Activated naive CD8-positive, alpha-beta T cell (primary cell): ENCODE measurements around the gene ELP2.

ENCODE experiments used
- H3K27ac Mint-ChIP-seq: one replicate; pipeline ENCODE4 v1.8.0; 2021; ENCODE audit warnings: mixed read lengths
- H3K27me3 Mint-ChIP-seq: one replicate; pipeline ENCODE4 v1.8.0; 2021; ENCODE audit warnings: mixed read lengths
- H3K36me3 Mint-ChIP-seq: one replicate; pipeline ENCODE4 v1.8.0; 2021; ENCODE audit warnings: mixed read lengths
- H3K4me1 Mint-ChIP-seq: one replicate; pipeline ENCODE4 v1.8.0; 2021; ENCODE audit warnings: low read depth, mixed read lengths
- H3K4me3 Mint-ChIP-seq: one replicate; pipeline ENCODE4 v1.8.0; 2021; ENCODE audit warnings: mild to moderate bottlenecking, mixed read lengths
- H3K9me3 Mint-ChIP-seq: one replicate; pipeline ENCODE4 v1.8.0; 2021; ENCODE audit warnings: low read depth, mixed read lengths

ELP2 gene

GRCh38 chr18:36132756-36133155, 3.1 kb downstream of the ELP2 start:
- peak overlapping the region; percentile 97 for H3K4me3 Mint-ChIP-seq
- peaks cover 54% of the 10 kb centered on the region for H3K4me1 Mint-ChIP-seq
- H3K27ac Mint-ChIP-seq, result peak overlapping the region; percentile 80
- no peaks in the 10 kb centered on the region for H3K36me3 Mint-ChIP-seq
- no peaks in the 10 kb centered on the region for H3K9me3 Mint-ChIP-seq
- no peaks in the 10 kb centered on the region for H3K27me3 Mint-ChIP-seq

- H3K27me3 Mint-ChIP-seq, result no peaks in the 10 kb centered on the region
- H3K4me3 Mint-ChIP-seq, result no peak overlapping the region
- H3K4me1 Mint-ChIP-seq, result peaks cover 46% of the 10 kb centered on the region
- peak overlapping the region; percentile 8 for H3K27ac Mint-ChIP-seq
- no peaks in the 10 kb centered on the region for H3K9me3 Mint-ChIP-seq
- H3K36me3 Mint-ChIP-seq, result peaks cover 5% of the 10 kb centered on the region
These were observed 5.6 kb downstream of the ELP2 start for GRCh38 chr18:36135264-36135663.

DNA sequence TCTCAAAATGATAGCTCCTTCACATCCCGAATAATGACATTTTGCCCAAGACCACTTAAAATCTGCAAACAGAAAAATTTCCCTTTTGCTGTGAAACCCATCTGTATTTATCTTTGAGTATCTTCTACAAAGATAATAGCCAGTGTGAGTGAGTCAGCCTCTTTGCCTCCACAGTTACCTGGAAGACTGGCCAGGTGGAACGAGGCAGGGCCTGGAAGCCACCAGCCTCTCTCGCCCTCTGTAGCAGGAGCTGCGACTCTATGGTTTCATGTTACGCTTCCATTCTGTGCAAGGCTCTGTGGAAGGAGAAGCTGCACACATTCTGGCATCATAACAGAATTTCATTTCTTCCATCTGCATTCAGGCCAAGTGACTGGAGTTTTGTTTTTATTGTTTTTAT, 9.5 kb downstream of the ELP2 start:
- Mint-ChIP-seq H3K36me3 (peaks cover 11% of the 10 kb centered on the region), H3K4me1 (peaks cover 20% of the 10 kb centered on the region), H3K4me3 (no peak overlapping the region), H3K27me3 (no peaks in the 10 kb centered on the region), H3K27ac (no peak overlapping the region), H3K9me3 (no peaks in the 10 kb centered on the region)

DNA sequence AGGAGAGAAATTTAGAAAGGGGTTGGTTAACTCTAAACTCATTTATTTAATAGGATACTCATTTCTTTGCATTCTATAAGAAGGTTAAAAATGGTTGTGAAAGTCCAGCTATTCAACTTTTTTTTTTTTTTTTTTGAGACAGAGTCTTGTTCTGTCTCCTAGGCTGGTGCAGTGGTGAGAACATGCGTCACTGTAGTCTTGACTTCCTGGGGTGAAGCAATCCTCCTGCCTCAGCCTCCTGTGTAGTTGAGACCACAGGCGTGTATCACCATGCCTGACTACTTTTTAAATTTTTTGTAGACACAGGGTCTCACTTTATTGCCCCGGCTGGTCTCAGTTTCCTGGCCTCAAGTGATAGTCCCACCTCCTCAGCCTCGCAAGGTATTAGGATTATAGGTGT, 11.9 kb downstream of the ELP2 start:
- Mint-ChIP-seq H3K4me3 (no peak overlapping the region), H3K27ac (no peak overlapping the region), H3K9me3 (no peaks in the 10 kb centered on the region), H3K27me3 (no peaks in the 10 kb centered on the region), H3K4me1 (peaks cover 9% of the 10 kb centered on the region), H3K36me3 (peaks cover 11% of the 10 kb centered on the region)

GRCh38 chr18:36142751-36143150, 13.1 kb downstream of the ELP2 start:
- H3K36me3 Mint-ChIP-seq, result peaks cover 11% of the 10 kb centered on the region
- no peak overlapping the region for H3K27ac Mint-ChIP-seq
- peaks cover 10% of the 10 kb centered on the region for H3K4me1 Mint-ChIP-seq
- no peaks in the 10 kb centered on the region for H3K9me3 Mint-ChIP-seq
- H3K4me3 Mint-ChIP-seq, result no peak overlapping the region
- no peaks in the 10 kb centered on the region for H3K27me3 Mint-ChIP-seq

GRCh38 chr18:36143391-36143790, 13.7 kb downstream of the ELP2 start:
- no peaks in the 10 kb centered on the region for H3K27me3 Mint-ChIP-seq
- no peak overlapping the region for H3K4me3 Mint-ChIP-seq
- H3K36me3 Mint-ChIP-seq, result peaks cover 11% of the 10 kb centered on the region
- no peaks in the 10 kb centered on the region for H3K9me3 Mint-ChIP-seq
- peaks cover 10% of the 10 kb centered on the region for H3K4me1 Mint-ChIP-seq
- no peak overlapping the region for H3K27ac Mint-ChIP-seq

GRCh38 chr18:36149514-36150289, 20.0 kb downstream of the ELP2 start:
- peak overlapping the region; percentile 11 for H3K27ac Mint-ChIP-seq
- no peak overlapping the region for H3K4me3 Mint-ChIP-seq
- H3K9me3 Mint-ChIP-seq, result no peaks in the 10 kb centered on the region
- H3K4me1 Mint-ChIP-seq, result peaks cover 5% of the 10 kb centered on the region
- peaks cover 10% of the 10 kb centered on the region for H3K36me3 Mint-ChIP-seq
- H3K27me3 Mint-ChIP-seq, result no peaks in the 10 kb centered on the region

GRCh38 chr18:36152781-36153180, 23.1 kb downstream of the ELP2 start:
- Mint-ChIP-seq H3K9me3 (no peaks in the 10 kb centered on the region), H3K4me3 (no peak overlapping the region), H3K27ac (peak overlapping the region; percentile 28), H3K36me3 (peaks cover 13% of the 10 kb centered on the region), H3K4me1 (peaks cover 13% of the 10 kb centered on the region), H3K27me3 (no peaks in the 10 kb centered on the region)

DNA sequence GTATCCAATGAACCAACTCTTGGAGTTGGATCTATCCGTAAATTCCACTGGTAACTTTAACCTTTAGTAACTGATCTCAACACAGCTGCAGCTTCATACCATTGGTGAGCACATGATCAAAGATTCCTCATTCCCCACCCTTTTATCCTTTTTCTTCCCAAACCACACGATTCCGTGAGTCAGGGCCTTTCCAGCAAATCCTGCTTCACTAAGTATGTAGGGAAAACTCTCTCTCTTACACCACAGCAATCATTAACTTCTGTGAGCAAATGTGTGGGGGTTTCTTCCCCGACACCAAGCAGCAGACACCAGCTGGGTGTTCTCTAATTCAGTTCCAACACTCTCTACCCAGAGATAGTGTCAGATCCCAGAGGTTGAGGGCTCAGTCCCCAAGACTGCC, 23.5 kb downstream of the ELP2 start:
- H3K9me3 Mint-ChIP-seq, result no peaks in the 10 kb centered on the region
- no peak overlapping the region for H3K27ac Mint-ChIP-seq
- H3K27me3 Mint-ChIP-seq, result no peaks in the 10 kb centered on the region
- H3K4me1 Mint-ChIP-seq, result peaks cover 16% of the 10 kb centered on the region
- peaks cover 13% of the 10 kb centered on the region for H3K36me3 Mint-ChIP-seq
- no peak overlapping the region for H3K4me3 Mint-ChIP-seq

- peaks cover 19% of the 10 kb centered on the region for H3K4me1 Mint-ChIP-seq
- H3K4me3 Mint-ChIP-seq, result no peak overlapping the region
- H3K9me3 Mint-ChIP-seq, result no peaks in the 10 kb centered on the region
- no peak overlapping the region for H3K27ac Mint-ChIP-seq
- peaks cover 15% of the 10 kb centered on the region for H3K36me3 Mint-ChIP-seq
- H3K27me3 Mint-ChIP-seq, result no peaks in the 10 kb centered on the region
These were observed 24.1 kb downstream of the ELP2 start for GRCh38 chr18:36153771-36154170.

- Mint-ChIP-seq H3K27me3 (no peaks in the 10 kb centered on the region), H3K36me3 (peaks cover 13% of the 10 kb centered on the region), H3K4me3 (no peak overlapping the region), H3K27ac (no peak overlapping the region), H3K4me1 (peaks cover 22% of the 10 kb centered on the region), H3K9me3 (no peaks in the 10 kb centered on the region)
These were observed 26.4 kb downstream of the ELP2 start for GRCh38 chr18:36155851-36156757.

DNA sequence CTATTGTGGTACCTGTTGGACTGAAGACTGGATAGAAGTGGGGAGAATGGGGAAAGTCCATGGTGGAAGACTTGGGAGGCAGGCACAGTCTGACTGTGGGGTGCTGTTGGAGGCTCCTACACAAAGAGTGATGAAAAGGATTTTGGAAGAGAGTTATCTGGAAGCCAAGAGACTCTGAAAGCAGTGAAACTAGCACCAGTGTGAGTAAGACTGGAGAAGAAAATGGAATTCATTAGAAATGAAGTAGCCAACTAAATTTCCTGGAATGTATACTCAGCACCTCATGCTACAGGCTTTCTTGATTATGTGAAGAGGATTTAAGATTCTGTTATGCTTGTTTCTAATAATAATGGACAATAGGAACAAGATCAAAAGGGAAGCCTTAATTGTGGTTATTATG, 27.7 kb downstream of the ELP2 start:
- Mint-ChIP-seq H3K27me3 (no peaks in the 10 kb centered on the region), H3K9me3 (no peaks in the 10 kb centered on the region), H3K27ac (peak overlapping the region; percentile 66), H3K4me1 (peaks cover 24% of the 10 kb centered on the region), H3K36me3 (peaks cover 11% of the 10 kb centered on the region), H3K4me3 (no peak overlapping the region)

DNA sequence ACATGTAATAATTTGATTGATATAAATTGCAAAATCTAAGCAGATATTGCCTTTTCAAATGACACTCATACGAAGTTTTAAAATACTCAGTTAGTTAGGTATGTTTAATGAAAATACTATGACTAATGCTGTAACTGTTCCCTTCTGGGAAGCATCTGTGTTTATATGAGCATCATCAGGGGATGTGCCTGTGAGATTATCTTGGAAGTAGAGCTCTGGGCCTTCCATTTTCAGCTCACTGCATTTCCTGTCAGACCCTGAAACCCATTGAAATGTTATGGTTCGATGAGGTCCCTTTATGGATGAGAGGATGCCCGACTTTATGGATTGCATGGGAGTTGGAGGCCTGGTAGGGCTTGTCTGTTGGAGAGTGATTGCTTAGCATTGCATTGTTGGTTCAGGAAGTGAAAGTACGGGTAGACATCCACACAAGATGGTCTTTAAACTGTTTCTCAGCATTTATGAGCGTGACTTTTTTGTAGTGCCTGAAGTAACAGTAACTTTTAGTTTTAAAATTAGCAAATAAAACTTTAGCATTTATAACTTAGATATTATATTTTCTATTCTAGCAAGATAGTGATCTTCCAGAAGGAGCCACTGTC, 28.7 kb downstream of the ELP2 start:
- peaks cover 8% of the 10 kb centered on the region for H3K36me3 Mint-ChIP-seq
- H3K9me3 Mint-ChIP-seq, result no peaks in the 10 kb centered on the region
- H3K4me1 Mint-ChIP-seq, result peaks cover 23% of the 10 kb centered on the region
- no peaks in the 10 kb centered on the region for H3K27me3 Mint-ChIP-seq
- H3K27ac Mint-ChIP-seq, result peak overlapping the region; percentile 64
- no peak overlapping the region for H3K4me3 Mint-ChIP-seq

- no peaks in the 10 kb centered on the region for H3K27me3 Mint-ChIP-seq
These were observed 31.3 kb downstream of the ELP2 start for GRCh38 chr18:36160959-36161371.

GRCh38 chr18:36162981-36163380, 33.3 kb downstream of the ELP2 start:
- Mint-ChIP-seq H3K27ac (no peak overlapping the region), H3K4me1 (peaks cover 14% of the 10 kb centered on the region), H3K9me3 (no peaks in the 10 kb centered on the region)

More at GRCh38 chr18:36160959-36161371, 31.3 kb downstream of the ELP2 start:
- peak overlapping the region; percentile 50 for H3K27ac Mint-ChIP-seq
- H3K4me1 Mint-ChIP-seq, result peaks cover 26% of the 10 kb centered on the region
- H3K4me3 Mint-ChIP-seq, result no peak overlapping the region
- H3K9me3 Mint-ChIP-seq, result no peaks in the 10 kb centered on the region
- H3K36me3 Mint-ChIP-seq, result peaks cover 11% of the 10 kb centered on the region

More at GRCh38 chr18:36162981-36163380, 33.3 kb downstream of the ELP2 start:
- Mint-ChIP-seq H3K27me3 (no peaks in the 10 kb centered on the region), H3K4me3 (no peak overlapping the region), H3K36me3 (peaks cover 8% of the 10 kb centered on the region)
